Common myeloid progenitor, CD34-positive (primary cell): ENCODE measurements around the gene MEAK7.
"Not testable (repeated sequence)": the region's sequence is repeated elsewhere in the genome, so short reads cannot be mapped to it uniquely, and the experiment has no call there.

Experiments
- CTCF ChIA-PET: fragments of 350-600 bp; sonication (Branson Sonifier 250); formaldehyde crosslinking; loops from one replicate; lab custom pipeline; 2021; ENCODE audit warnings: antibody characterized with exemption; lab: Charles Lee
- POLR2A ChIA-PET: fragments of 350-600 bp; sonication (Branson Sonifier 250); formaldehyde crosslinking; loops from one replicate; lab custom pipeline; 2021; ENCODE audit warnings: antibody characterized with exemption; lab: Charles Lee
- DNase-seq, 3 donors: peaks; one replicate each; pipeline versions ENCODE4 v3.0.0 to v3.0.0-alpha.2; 2013
- H3K27ac ChIP-seq, 2 experiments: 1 replicate in 1 of 2; 2 replicates in 1 of 2; pipeline ENCODE4 v1.7.0; 2013; ENCODE audit warnings: inconsistent platforms in 2 of 2, low read length in 2 of 2, mild to moderate bottlenecking in 2 of 2, low read depth in 1 of 2, moderate library complexity in 1 of 2; ENCODE audit not compliant: severe bottlenecking in 2 of 2, insufficient read depth in 1 of 2, poor library complexity in 1 of 2
- H3K27me3 ChIP-seq, 5 experiments: replicated peaks in 2 of 5; 1 replicate in 3 of 5; 2 replicates in 2 of 5; pipeline versions ENCODE4 v1.6.1 to v1.7.0; 2013; ENCODE audit warnings: low read length in 4 of 5, mild to moderate bottlenecking in 2 of 5, moderate library complexity in 2 of 5, inconsistent platforms in 1 of 5; ENCODE audit not compliant: insufficient read depth in 5 of 5, control insufficient read depth in 4 of 5
- H3K36me3 ChIP-seq, 4 experiments: 1 replicate in 2 of 4; 2 replicates in 2 of 4; pipeline versions ENCODE4 v1.6.1 to v1.7.0; 2013; ENCODE audit warnings: low read length in 3 of 4, control low read depth in 1 of 4, mild to moderate bottlenecking in 1 of 4; ENCODE audit not compliant: control insufficient read depth in 4 of 4, insufficient read depth in 4 of 4
- H3K4me1 ChIP-seq, 4 experiments: 1 replicate in 3 of 4; 2 replicates in 1 of 4; pipeline versions ENCODE4 v1.6.1 to v1.7.1; 2013; ENCODE audit warnings: low read length in 3 of 4, mild to moderate bottlenecking in 3 of 4, control low read depth in 1 of 4, inconsistent platforms in 1 of 4, moderate library complexity in 1 of 4; ENCODE audit not compliant: control insufficient read depth in 4 of 4, insufficient read depth in 4 of 4; ENCODE audit errors: control extremely low read depth in 1 of 4
- H3K4me3 ChIP-seq, 7 experiments: 1 replicate in 4 of 7; 2 replicates in 3 of 7; pipeline versions ENCODE4 v1.5.1 to v1.7.0; 2013; ENCODE audit warnings: mild to moderate bottlenecking in 7 of 7, low read length in 6 of 7, moderate library complexity in 6 of 7, inconsistent platforms in 2 of 7, low read depth in 2 of 7, control low read depth in 1 of 7; ENCODE audit not compliant: insufficient read depth in 4 of 7, control insufficient read depth in 1 of 7; ENCODE audit errors: extremely low read depth in 1 of 7
- H3K9me3 ChIP-seq, 5 experiments: 1 replicate in 4 of 5; 2 replicates in 1 of 5; pipeline versions ENCODE4 v1.6.1 to v1.7.1; 2013; ENCODE audit warnings: low read length in 4 of 5, mild to moderate bottlenecking in 2 of 5, inconsistent platforms in 1 of 5, low read depth in 1 of 5, moderate library complexity in 1 of 5; ENCODE audit not compliant: control insufficient read depth in 4 of 5, insufficient read depth in 2 of 5; ENCODE audit errors: control extremely low read depth in 1 of 5
- WGBS: methylation state at CpG from one replicate; pipeline ENCODE4 v1.1.5; 2013; ENCODE audit not compliant: insufficient coverage; 5-methylcytosine and 5-hydroxymethylcytosine counted together

Gene MEAK7

DNA sequence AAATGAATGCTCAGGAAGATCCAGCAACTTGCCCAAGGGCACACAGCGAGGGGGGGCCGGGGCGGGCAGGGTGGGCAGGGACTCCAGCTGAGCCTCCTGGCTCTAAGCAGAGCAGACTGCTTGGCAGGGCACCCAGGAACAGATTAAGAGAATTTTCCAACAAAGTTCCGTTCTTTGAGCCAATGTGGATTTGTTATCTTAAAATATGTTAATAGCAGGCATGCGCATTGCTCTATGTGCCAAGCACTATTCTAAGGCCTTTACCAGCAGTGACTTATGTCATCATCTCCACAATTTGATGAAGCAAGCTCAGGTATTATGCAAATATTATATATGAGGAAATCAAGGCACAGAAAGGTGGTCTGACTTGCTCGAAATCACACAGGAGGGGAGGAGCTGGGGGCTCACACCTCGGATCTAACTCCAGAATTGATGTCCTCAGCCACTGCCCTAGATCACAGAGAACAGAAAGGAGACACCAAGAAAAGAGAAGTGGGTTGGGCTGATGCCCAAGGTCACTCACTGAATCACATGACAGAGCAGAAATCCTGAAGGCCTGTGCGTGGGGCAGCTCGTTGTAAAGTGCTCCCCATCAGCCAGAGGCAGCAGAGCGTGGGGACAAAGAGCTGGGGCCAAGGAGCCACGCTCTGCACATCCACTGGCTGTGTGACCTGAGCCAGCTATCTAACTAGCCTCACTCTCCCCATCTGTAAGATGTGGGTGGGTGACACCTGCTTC lies 23.2 kb upstream of the MEAK7 start:
- no peak for DNase-seq
- Histone ChIP-seq H3K27me3 (no peaks in the 10 kb centered on the region), H3K27ac (no peak overlapping the region), H3K4me1 (peaks cover 2 to 35% (median 15%) of the 10 kb centered on the region in 4 experiments), H3K36me3 (no peaks in the 10 kb centered on the region), H3K9me3 (peaks cover 0 to 8% (median 0%) of the 10 kb centered on the region in 5 experiments), H3K4me3 (no peak overlapping the region)
- ChIA-PET CTCF (interaction anchor here (0.8 to 1.4 kb wide), 6 partner anchors 12 to 213 kb away, joined by 3 to 5 read pairs (median 3); no protein-coding TSS in a partner anchor), POLR2A (interaction anchor here (0.6 kb wide), 1 partner anchor 18 kb away, joined by 4 read pairs; no protein-coding TSS in a partner anchor)
- 77% methylated on average over 7 of the region's 11 CpGs for WGBS

DNA sequence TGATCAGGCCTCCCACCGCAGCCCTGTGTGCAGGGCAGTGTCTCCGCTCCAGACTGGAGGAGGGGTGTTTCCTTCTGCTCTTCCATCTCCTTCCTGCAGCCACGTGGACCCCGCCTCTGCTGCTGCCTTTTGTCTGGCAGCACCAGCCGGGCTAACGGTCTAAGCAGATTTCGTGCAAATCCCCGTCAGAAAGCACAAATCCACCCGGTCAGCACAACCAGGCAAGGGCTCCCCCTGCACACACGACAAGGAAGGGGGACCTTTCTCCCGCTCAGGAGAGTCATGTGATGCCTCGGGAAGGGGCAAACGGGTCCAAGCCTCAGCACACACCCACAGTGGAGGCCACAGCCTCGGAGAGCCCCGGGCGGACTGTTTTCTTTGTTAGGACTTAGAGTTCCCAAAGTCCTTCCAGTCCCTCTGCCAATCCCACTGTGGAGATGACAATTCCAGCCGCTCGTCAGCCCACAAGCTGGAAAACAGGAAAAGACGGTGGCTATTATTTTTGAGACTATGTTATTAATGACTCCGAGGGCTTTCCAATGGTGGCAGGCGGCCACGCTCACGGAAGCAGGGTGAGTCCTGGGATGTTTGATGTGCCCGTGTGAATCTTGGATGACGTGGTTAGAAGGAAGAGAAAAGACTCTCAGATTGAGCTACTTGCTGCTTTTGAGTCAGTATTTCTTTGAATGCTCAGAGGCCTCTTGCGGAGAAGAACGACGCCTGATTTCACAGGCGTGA lies 22.5 kb upstream of the MEAK7 start:
- no peaks in the 10 kb centered on the region for H3K36me3 ChIP-seq
- H3K4me1 ChIP-seq = peaks cover 2 to 28% (median 9%) of the 10 kb centered on the region in 4 experiments
- CTCF ChIA-PET = interaction anchor here (1.0 to 1.2 kb wide), 2 partner anchors 12 to 35 kb away, joined by 3 read pairs; no protein-coding TSS in a partner anchor
- no peak overlapping the region for H3K4me3 ChIP-seq
- 53% methylated on average over 29 of the region's 29 CpGs for WGBS
- no peak overlapping the region for H3K27ac ChIP-seq
- POLR2A ChIA-PET = interaction anchor here (0.6 kb wide), 1 partner anchor 18 kb away, joined by 4 read pairs; no protein-coding TSS in a partner anchor
- H3K9me3 ChIP-seq = peaks cover 0 to 8% (median 0%) of the 10 kb centered on the region in 5 experiments
- no peaks in the 10 kb centered on the region for H3K27me3 ChIP-seq
- no peak for DNase-seq

DNA sequence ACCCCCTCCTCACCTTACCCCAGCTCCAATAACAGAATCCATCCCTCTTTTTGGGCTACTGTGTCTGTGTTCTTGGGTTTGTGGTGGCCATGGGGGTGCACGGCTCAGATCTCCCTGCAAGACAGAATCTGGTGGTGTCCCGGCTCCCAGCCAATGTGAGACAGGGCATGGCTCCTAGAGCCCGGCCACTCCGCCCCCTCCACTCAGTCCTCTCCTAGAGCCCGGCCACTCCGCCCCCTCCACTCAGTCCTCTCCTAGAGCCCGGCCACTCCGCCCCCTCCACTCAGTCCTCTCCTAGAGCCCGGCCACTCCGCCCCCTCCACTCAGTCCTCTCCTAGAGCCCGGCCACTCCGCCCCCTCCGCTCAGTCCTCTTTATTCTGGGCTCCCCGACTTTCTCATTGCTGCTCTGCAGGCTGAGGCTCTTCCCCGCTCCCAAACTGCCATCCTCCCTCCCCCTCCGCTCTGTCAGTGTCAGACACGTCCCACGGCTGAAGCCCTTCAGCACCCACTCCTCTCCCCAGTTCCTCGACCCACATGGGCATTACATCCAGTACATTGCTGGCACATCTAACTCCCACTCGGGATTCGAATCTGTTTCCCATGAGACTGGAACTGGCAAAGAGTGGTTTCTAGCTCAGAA lies 20.6 kb upstream of the MEAK7 start:
- DNase-seq, H3K27me3 ChIP-seq, H3K36me3 ChIP-seq, H3K4me3 ChIP-seq, POLR2A ChIA-PET, H3K9me3 ChIP-seq, H3K27ac ChIP-seq: not testable (repeated sequence)
- peaks cover 2 to 23% (median 6%) of the 10 kb centered on the region in 4 experiments for H3K4me1 ChIP-seq
- CTCF ChIA-PET = interaction anchor here (1.0 to 1.8 kb wide), 3 partner anchors 12 to 17 kb away, joined by 3 to 4 read pairs (median 4); no protein-coding TSS in a partner anchor
- 98% methylated on average over 5 of the region's 21 CpGs for whole genome bisulfite sequencing

DNA sequence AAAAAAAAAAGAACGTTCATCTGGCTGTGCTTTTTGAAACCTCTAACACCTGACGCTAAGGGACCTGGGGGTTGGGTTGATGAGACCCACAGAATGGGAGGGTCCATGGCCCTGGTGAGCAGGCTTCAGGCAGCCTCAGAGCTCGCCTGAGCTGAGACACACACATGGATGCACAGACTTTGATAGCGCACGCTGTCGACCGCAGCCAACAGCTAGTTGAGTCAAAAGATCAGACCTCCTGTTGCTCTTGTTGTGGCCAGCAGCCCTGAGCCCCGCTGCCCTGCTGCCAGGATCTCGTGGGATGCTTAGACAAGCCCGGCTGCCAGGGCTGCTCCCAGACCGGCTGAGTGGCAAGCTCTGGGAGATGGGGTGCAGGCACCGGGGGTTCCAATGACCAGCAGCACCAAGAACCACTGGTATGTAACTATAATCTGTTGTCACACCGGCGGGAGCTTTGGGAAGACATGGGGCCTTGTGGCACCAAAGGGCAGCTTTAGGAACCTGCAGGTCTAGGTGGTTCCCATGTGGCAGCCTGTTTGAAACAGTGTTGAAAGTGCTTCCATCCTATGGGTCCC lies 20.0 kb upstream of the MEAK7 start:
- WGBS = 93% methylated on average over 13 of the region's 14 CpGs
- peaks cover 2 to 23% (median 6%) of the 10 kb centered on the region in 4 experiments for H3K4me1 ChIP-seq

DNA sequence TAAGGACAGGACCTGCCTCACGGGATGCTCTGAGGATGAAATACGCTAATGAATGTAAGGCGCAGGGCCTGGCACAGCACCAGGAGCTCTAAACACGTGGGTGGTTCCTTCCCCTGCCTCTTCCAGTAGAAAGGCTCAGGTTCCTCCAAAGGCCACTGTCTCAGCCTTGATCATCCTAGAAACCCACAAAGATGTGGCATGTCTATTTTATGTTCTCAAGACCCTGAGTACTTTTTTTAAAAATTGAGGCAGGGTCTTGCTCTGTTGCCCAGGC lies 17.0 kb upstream of the MEAK7 start:
- no peak overlapping the region for H3K27ac ChIP-seq

More for the DNA sequence above, 20.0 kb upstream of the MEAK7 start:
- POLR2A ChIA-PET = no interaction called here
- no peak overlapping the region for H3K27ac ChIP-seq
- H3K36me3 ChIP-seq = no peaks in the 10 kb centered on the region
- H3K4me3 ChIP-seq = no peak overlapping the region
- no peak for DNase-seq
- CTCF ChIA-PET = interaction anchor here (1.0 to 1.8 kb wide), 3 partner anchors 11 to 16 kb away, joined by 3 to 4 read pairs (median 4); no protein-coding TSS in a partner anchor
- no peaks in the 10 kb centered on the region for H3K27me3 ChIP-seq
- peaks cover 0 to under 1% (median 0%) of the 10 kb centered on the region in 5 experiments for H3K9me3 ChIP-seq

DNA sequence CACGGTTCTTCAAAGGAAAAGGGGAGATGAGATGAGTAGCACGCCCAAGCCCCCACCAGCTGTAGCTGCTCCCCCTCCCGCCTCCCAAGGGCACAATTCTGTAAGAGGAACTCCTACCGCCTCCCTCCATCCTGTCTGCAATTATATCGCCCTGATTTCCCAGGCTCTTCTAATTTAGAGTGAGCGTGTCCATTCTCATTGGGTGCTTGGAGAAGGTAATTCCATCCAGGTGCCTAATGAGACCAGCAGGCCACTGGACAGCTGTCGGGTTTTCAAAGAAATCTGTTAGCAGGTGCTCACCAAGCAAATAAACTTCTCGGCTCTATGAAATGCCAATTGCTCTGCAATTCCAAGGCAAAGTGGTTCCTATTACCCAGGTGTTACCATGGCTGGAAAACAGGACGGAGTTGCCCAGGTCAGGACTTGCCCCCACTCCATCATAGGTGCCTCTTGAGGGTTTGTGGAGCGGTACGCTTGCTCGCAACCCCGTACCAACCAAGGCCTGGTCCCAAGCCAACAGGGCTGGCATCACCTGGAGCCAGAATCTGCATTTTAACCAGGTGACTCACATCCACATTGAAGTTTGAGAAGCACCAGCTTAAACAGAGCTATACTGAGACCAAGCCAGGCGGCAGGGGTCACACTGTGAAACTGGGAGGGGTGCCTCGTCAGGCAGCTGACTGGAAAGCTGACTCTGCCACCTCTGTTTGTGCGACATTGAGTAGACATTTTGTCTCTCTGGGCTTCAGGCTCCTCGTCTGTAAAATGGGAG lies 16.5 kb upstream of the MEAK7 start:
- ChIA-PET POLR2A (no interaction called here), CTCF (interaction anchor here (1.0 to 2.3 kb wide), 9 partner anchors 8 to 219 kb away, joined by 3 to 9 read pairs (median 3); no protein-coding TSS in a partner anchor)
- Histone ChIP-seq H3K27ac (no peak overlapping the region), H3K9me3 (no peaks in the 10 kb centered on the region), H3K4me3 (no peak overlapping the region), H3K27me3 (no peaks in the 10 kb centered on the region), H3K4me1 (no peaks in the 10 kb centered on the region), H3K36me3 (no peaks in the 10 kb centered on the region)
- DNase-seq = no peak
- 86% methylated on average over 11 of the region's 17 CpGs for WGBS

More for the DNA sequence above, 17.0 kb upstream of the MEAK7 start:
- Histone ChIP-seq H3K4me1 (peaks cover 0 to 2% (median under 1%) of the 10 kb centered on the region in 4 experiments), H3K36me3 (no peaks in the 10 kb centered on the region), H3K4me3 (no peak overlapping the region), H3K9me3 (no peaks in the 10 kb centered on the region), H3K27me3 (no peaks in the 10 kb centered on the region)
- CTCF ChIA-PET = interaction anchor here (1.1 to 2.3 kb wide), 3 partner anchors 11 to 218 kb away, joined by 3 to 9 read pairs (median 4); no protein-coding TSS in a partner anchor
- POLR2A ChIA-PET = no interaction called here
- WGBS = 71% methylated on average over 4 of the region's 4 CpGs
- no peak for DNase-seq
